H1 (cell line): Measurements from ENCODE around the gene GJA10. TPM values are rescaled to one million over a fixed set of nuclear protein-coding genes. Genes with fewer than 3 reads are reported as not detected.

Experiments used
- CTCF ChIA-PET: fragments of 300-600 bp; sonication (Branson Sonifier 250); formaldehyde crosslinking; loops from one replicate; lab custom pipeline; 2021; ENCODE audit not compliant: partially characterized antibody; lab: Charles Lee
- POLR2A ChIA-PET: fragments of 300-600 bp; sonication (Branson Sonifier 250); formaldehyde crosslinking; loops from one replicate; lab custom pipeline; 2021; ENCODE audit warnings: inconsistent platforms; ENCODE audit not compliant: partially characterized antibody; lab: Charles Lee
- DNase-seq, 2 experiments: peaks; one replicate each; pipeline versions ENCODE4 v3.0.0 to v3.0.0-alpha.2; 2010 to 2022; ENCODE audit warnings: low spot score in 2 of 2, low read depth in 1 of 2, mixed read lengths in 1 of 2
- FAIRE-seq: peaks from 2 replicates; lab custom pipeline; 2011; peaks lifted over from hg19 to GRCh38; lab: Jason Lieb, UNC
- H2AFZ ChIP-seq: 2 replicates; pipeline ENCODE4 v1.8.1; 2012; ENCODE audit warnings: low read length, inconsistent platforms
- H2AK5ac ChIP-seq: 2 replicates; pipeline ENCODE4 v1.6.1; 2013; ENCODE audit warnings: low read depth, low read length
- H2BK120ac ChIP-seq: replicated peaks from 2 replicates; pipeline ENCODE3; 2013; ENCODE audit warnings: low read depth, low read length, inconsistent platforms
- H2BK12ac ChIP-seq: 2 replicates; pipeline ENCODE4 v1.6.1; 2013; ENCODE audit warnings: low read depth, low read length
- H2BK15ac ChIP-seq: 2 replicates; pipeline ENCODE4 v1.6.1; 2013; ENCODE audit warnings: low read length
- H2BK20ac ChIP-seq: 2 replicates; pipeline ENCODE4 v1.6.1; 2013; ENCODE audit warnings: low read length
- H2BK5ac ChIP-seq: 2 replicates; pipeline ENCODE4 v1.6.1; 2013; ENCODE audit warnings: low read depth, low read length
- H3K14ac ChIP-seq: 2 replicates; pipeline ENCODE4 v1.6.1; 2013; ENCODE audit warnings: inconsistent platforms; ENCODE audit not compliant: insufficient read length
- H3K18ac ChIP-seq: 2 replicates; pipeline ENCODE4 v1.6.1; 2013; ENCODE audit warnings: low read length; ENCODE audit errors: extremely low read depth
- H3K23ac ChIP-seq: 2 replicates; pipeline ENCODE4 v1.6.1; 2013; ENCODE audit warnings: inconsistent platforms; ENCODE audit not compliant: insufficient read length
- H3K23me2 ChIP-seq: 2 replicates; pipeline ENCODE4 v1.6.1; 2013; ENCODE audit warnings: low read depth, low read length
- H3K27ac ChIP-seq: 2 replicates; pipeline ENCODE4 v1.6.1; 2011; ENCODE audit warnings: low read depth, low read length, inconsistent platforms
- H3K27me3 ChIP-seq, 4 experiments: replicated peaks in 1 of 4; 1 replicate in 1 of 4; 2 replicates in 3 of 4; pipeline versions ENCODE4 v1.6.1 to v1.8.1; 2011 to 2013; ENCODE audit warnings: low read length in 3 of 4, mild to moderate bottlenecking in 3 of 4, inconsistent platforms in 2 of 4, mixed read lengths in 2 of 4, moderate library complexity in 1 of 4; ENCODE audit not compliant: control insufficient read depth in 3 of 4, insufficient read depth in 3 of 4; ENCODE audit errors: extremely low read depth in 1 of 4
- H3K36me3 ChIP-seq, 4 experiments: 2 replicates each; pipeline versions ENCODE4 v1.6.1 to v1.8.1; 2011 to 2013; ENCODE audit warnings: mild to moderate bottlenecking in 4 of 4, low read length in 3 of 4, moderate library complexity in 2 of 4, control low read depth in 1 of 4, inconsistent platforms in 1 of 4; ENCODE audit not compliant: insufficient read depth in 4 of 4, control insufficient read depth in 2 of 4
- H3K4ac ChIP-seq: replicated peaks from 2 replicates; pipeline ENCODE3; 2013; ENCODE audit warnings: low read length, low read depth, mixed read lengths, inconsistent platforms; ENCODE audit not compliant: insufficient read length
- H3K4me1 ChIP-seq, 4 experiments: replicated peaks in 1 of 4; 1 replicate in 1 of 4; 2 replicates in 3 of 4; pipeline versions ENCODE4 v1.6.1 to v1.8.1; 2011 to 2013; ENCODE audit warnings: low read length in 3 of 4, inconsistent platforms in 2 of 4, mixed read lengths in 1 of 4; ENCODE audit not compliant: insufficient read depth in 4 of 4, control insufficient read depth in 3 of 4
- H3K4me2 ChIP-seq, 2 experiments: 2 replicates each; pipeline versions ENCODE4 v1.6.1 to v1.8.1; 2011 to 2013; ENCODE audit warnings: low read depth in 2 of 2, low read length in 2 of 2, control low read depth in 1 of 2, inconsistent platforms in 1 of 2, mild to moderate bottlenecking in 1 of 2; ENCODE audit not compliant: insufficient read depth in 1 of 2
- H3K4me3 ChIP-seq, 4 experiments: fragments of 200-600, 300-600 bp in 1 of 4; sonication (generic), shearing (Covaris generic), sonication (Bioruptor Twin) in 1 of 4; 2 replicates each; pipeline versions ENCODE4 v1.5.1 to v1.8.1; 2011 to 2016; ENCODE audit warnings: low read length in 4 of 4, low read depth in 3 of 4, control low read depth in 2 of 4, inconsistent platforms in 2 of 4, mild to moderate bottlenecking in 2 of 4, mixed read lengths in 1 of 4, moderate library complexity in 1 of 4; ENCODE audit not compliant: insufficient read depth in 2 of 4; ENCODE audit errors: extremely low read depth in 1 of 4
- H3K56ac ChIP-seq: replicated peaks from 2 replicates; pipeline ENCODE3; 2013; ENCODE audit warnings: low read depth, mild to moderate bottlenecking, mixed read lengths, low read length, inconsistent platforms; ENCODE audit not compliant: insufficient read length
- H3K79me1 ChIP-seq: 2 replicates; pipeline ENCODE4 v1.6.1; 2013; ENCODE audit warnings: low read depth, low read length, control low read depth
- H3K79me2 ChIP-seq, 2 experiments: 2 replicates each; pipeline versions ENCODE4 v1.6.1 to v1.8.1; 2012 to 2013; ENCODE audit warnings: low read length in 2 of 2, mild to moderate bottlenecking in 2 of 2, inconsistent platforms in 1 of 2; ENCODE audit not compliant: insufficient read depth in 2 of 2, control insufficient read depth in 1 of 2
- H3K9ac ChIP-seq, 4 experiments: replicated peaks in 1 of 4; 1 replicate in 1 of 4; 2 replicates in 3 of 4; pipeline versions ENCODE4 v1.6.1 to v1.8.1; 2011 to 2013; ENCODE audit warnings: low read depth in 3 of 4, low read length in 3 of 4, control low read depth in 2 of 4, mild to moderate bottlenecking in 2 of 4, moderate library complexity in 2 of 4, inconsistent platforms in 1 of 4; ENCODE audit errors: extremely low read depth in 1 of 4
- H3K9me3 ChIP-seq, 2 experiments: 2 replicates each; pipeline versions ENCODE4 v1.6.1 to v1.8.1; 2012 to 2013; ENCODE audit warnings: mild to moderate bottlenecking in 2 of 2, moderate library complexity in 2 of 2, control low read depth in 1 of 2, inconsistent platforms in 1 of 2, low read depth in 1 of 2, low read length in 1 of 2, mixed read lengths in 1 of 2; ENCODE audit not compliant: insufficient read depth in 2 of 2
- H4K20me1 ChIP-seq, 2 experiments: replicated peaks in 1 of 2; 2 replicates each; pipeline versions ENCODE3 to v1.8.1; 2011 to 2013; ENCODE audit warnings: inconsistent platforms in 2 of 2, low read length in 2 of 2, mild to moderate bottlenecking in 1 of 2; ENCODE audit not compliant: insufficient read depth in 2 of 2, control insufficient read depth in 1 of 2
- H4K5ac ChIP-seq: 2 replicates; pipeline ENCODE4 v1.6.1; 2013; ENCODE audit warnings: low read length, low read depth, mixed read lengths, inconsistent platforms; ENCODE audit not compliant: insufficient read length
- H4K8ac ChIP-seq: 2 replicates; pipeline ENCODE4 v1.8.0; 2013; ENCODE audit warnings: mild to moderate bottlenecking, moderate library complexity, low read length, inconsistent platforms; ENCODE audit not compliant: insufficient read depth; ENCODE audit errors: extremely low read depth
- H4K91ac ChIP-seq: replicated peaks from 2 replicates; pipeline ENCODE3; 2013; ENCODE audit warnings: low read length, mixed read lengths, inconsistent platforms; ENCODE audit not compliant: insufficient read length
- CTCF ChIP-seq, 3 experiments: IDR thresholded peaks; 1 replicate in 2 of 3; 2 replicates in 1 of 3; pipeline versions ENCODE4 v1.5.1 to v1.6.1; 2011; ENCODE audit warnings: low read length in 3 of 3, mild to moderate bottlenecking in 3 of 3, inconsistent platforms in 2 of 3, low read depth in 1 of 3, moderate library complexity in 1 of 3; ENCODE audit not compliant: insufficient read depth in 1 of 3; ENCODE audit errors: control extremely low read depth in 1 of 3
- E2F6 ChIP-seq: IDR thresholded peaks from 2 replicates; pipeline ENCODE4 v1.6.1; 2012; ENCODE audit warnings: inconsistent platforms
- EP300 ChIP-seq, 2 experiments: IDR thresholded peaks; 1 replicate in 1 of 2; 2 replicates in 1 of 2; pipeline ENCODE4 v1.6.1; 2011 to 2012; ENCODE audit warnings: low read depth in 2 of 2, low read length in 2 of 2, mild to moderate bottlenecking in 2 of 2, borderline replicate concordance in 1 of 2, inconsistent platforms in 1 of 2, moderate library complexity in 1 of 2
- PHF8 ChIP-seq: fragments of 200-600 bp; sonication (generic); conservative IDR thresholded peaks from 2 replicates; pipeline ENCODE4 v1.7.1; 2012; ENCODE audit warnings: low read depth, mild to moderate bottlenecking, inconsistent platforms, low read length, moderate library complexity
- WGBS, 2 experiments: shearing (Covaris generic) in 1 of 2; methylation state at CpG; one replicate each; pipeline versions ENCODE4 v1.1.6 to v1.1.7; 2013 to 2015; ENCODE audit warnings: low lambda C conversion rate in 2 of 2, mixed read lengths in 2 of 2, inconsistent platforms in 1 of 2, low coverage in 1 of 2, missing lambda C conversion rate in 1 of 2; ENCODE audit not compliant: insufficient replicate concordance in 2 of 2, insufficient coverage in 1 of 2, insufficient read length in 1 of 2; ENCODE audit errors: extremely low coverage in 1 of 2, missing lambda C conversion rate in 1 of 2; 5-methylcytosine and 5-hydroxymethylcytosine counted together
- polyA plus RNA-seq, 7 experiments: library from polyadenylated mRNA; depleted of rRNA in 3 of 7; stranded (reverse) in 5 of 7; unstranded in 2 of 7; fragments of >200 nt in 5 of 7; fragments of 200-250 nt in 2 of 7; gene quantifications; 1 replicate in 5 of 7; 2 replicates in 1 of 7; 4 replicates in 1 of 7; pipeline versions ENCODE4 v1.2.1 to v1.2.3, GENCODE V29; 2011 to 2013; ENCODE audit warnings: missing spikeins in 2 of 7, mixed read lengths in 2 of 7
- total RNA-seq: library from RNA; stranded (reverse); fragmentation: NEBNext Ultra II Directional; extraction: Animal tissue kit (Norgen Biotek cat#: 25700); gene quantifications from 2 replicates; pipeline ENCODE4 v1.2.1, GENCODE V29; 2021
- TF ChIP-seq, protein P1 (sequence below): IDR thresholded peaks from 2 replicates; pipeline ENCODE4 v1.6.1; 2012; ENCODE audit warnings: inconsistent platforms

Gene GJA10
- total and polyA plus RNA-seq, 2 of the 8 experiments (the other 6 are each of a cell fraction or from before 2014, with no cell fraction given): 0.21 TPM; not detected in 1

DNA sequence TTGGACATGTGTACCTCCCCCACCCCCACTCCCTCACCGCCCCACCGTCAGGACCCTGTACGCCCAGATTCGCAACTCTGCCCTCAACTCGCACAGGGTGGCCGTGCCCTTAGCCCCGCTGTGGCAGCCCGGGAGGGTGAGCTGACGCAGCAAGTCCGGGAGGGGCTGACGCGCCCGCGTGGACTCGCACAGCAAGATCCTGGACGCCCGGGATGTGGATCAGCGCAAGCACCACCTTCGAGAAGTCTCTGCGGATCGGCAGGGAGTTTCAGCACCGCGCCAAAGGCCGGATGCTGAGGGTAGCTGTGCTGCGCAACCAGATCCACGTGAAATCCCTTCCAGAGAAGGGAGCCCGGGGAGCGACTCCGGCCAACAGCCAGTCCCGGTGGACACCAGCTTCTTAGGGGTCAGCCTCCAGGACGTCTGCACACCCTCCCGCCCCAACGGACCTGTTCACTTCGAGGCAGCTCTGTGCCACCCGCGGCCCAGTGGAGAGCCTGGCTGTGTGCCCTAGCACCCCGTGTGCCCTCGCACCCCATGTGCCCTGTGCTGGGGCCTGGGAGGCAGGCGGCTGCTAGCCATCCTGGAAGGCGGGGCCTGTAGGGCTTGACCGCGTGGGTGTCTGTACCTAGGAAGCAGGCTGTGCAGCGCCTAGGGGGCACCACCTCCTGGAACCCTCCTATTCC lies 6.7 kb upstream of the GJA10 start:
- no peak overlapping the region for H3K4ac ChIP-seq
- no peak overlapping the region for H2BK5ac ChIP-seq
- no peak overlapping the region; the same call in 1 of the 2 replicates for H4K8ac ChIP-seq
- no peaks in the 10 kb centered on the region for H3K27me3 ChIP-seq
- H2AFZ ChIP-seq: no peak overlapping the region
- H4K91ac ChIP-seq: no peak overlapping the region
- H3K23me2 ChIP-seq: no peaks in the 10 kb centered on the region; the same call in 1 of the 2 replicates
- no peak overlapping the region for H3K9ac ChIP-seq
- DNase-seq: peak in 1 of 2 experiments; percentile 54
- no peaks in the 10 kb centered on the region for H4K20me1 ChIP-seq
- no peak overlapping the region for H2BK120ac ChIP-seq
- H3K4me3 ChIP-seq: no peak overlapping the region
- no peak overlapping the region for H2AK5ac ChIP-seq
- peaks cover 0 to 4% (median 0%) of the 10 kb centered on the region in 4 experiments; a peak in 2 of 7 replicates for H3K4me1 ChIP-seq
- CTCF ChIA-PET: interaction anchor here (0.7 to 1.9 kb wide), 5 partner anchors 8 to 112 kb away, joined by 3 to 5 read pairs (median 3); no protein-coding TSS in a partner anchor
- no peak overlapping the region for H2BK15ac ChIP-seq
- H3K23ac ChIP-seq: no peak overlapping the region
- H3K79me1 ChIP-seq: no peaks in the 10 kb centered on the region
- H3K79me2 ChIP-seq: no peaks in the 10 kb centered on the region
- H3K14ac ChIP-seq: no peak overlapping the region
- H4K5ac ChIP-seq: no peak overlapping the region
- no peak overlapping the region for H3K27ac ChIP-seq
- H2BK20ac ChIP-seq: no peak overlapping the region
- no peak for FAIRE-seq
- H3K56ac ChIP-seq: no peak overlapping the region
- POLR2A ChIA-PET: interaction anchor here (0.6 kb wide), 1 partner anchor 8 kb away, joined by 3 read pairs; no protein-coding TSS in a partner anchor
- H3K18ac ChIP-seq: peak overlapping the region; percentile 60; the same call in 1 of the 2 replicates
- WGBS, 2 experiments: 85% methylated on average over 29 of the region's 43 CpGs; no CpG with 5 or more reads in 1 of the 2 experiments
- no peaks in the 10 kb centered on the region for H3K36me3 ChIP-seq
- no peak overlapping the region; a peak in 1 of 4 replicates for H3K4me2 ChIP-seq
- TF ChIP-seq CTCF (IDR thresholded peaks at IDR 0.05; ENCODE audit: control extremely low read depth in 1 of 3, insufficient read depth in 1 of 3, low read depth in 1 of 3, low read length in 3 of 3) (peak in 2 of 3 experiments; percentile 15; a peak in 2 of 4 replicates), EP300 (IDR thresholded peaks at IDR 0.05; ENCODE audit: borderline replicate concordance in 1 of 2, low read depth in 2 of 2, low read length in 2 of 2) (no peak), E2F6 (0 out of 2 replicates have a peak, but pooled peaks have one; percentile 39), PHF8 (no peak)
- TF ChIP-seq, protein P1, sequence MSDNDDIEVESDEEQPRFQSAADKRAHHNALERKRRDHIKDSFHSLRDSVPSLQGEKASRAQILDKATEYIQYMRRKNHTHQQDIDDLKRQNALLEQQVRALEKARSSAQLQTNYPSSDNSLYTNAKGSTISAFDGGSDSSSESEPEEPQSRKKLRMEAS: peak; percentile 71
- H3K9me3 ChIP-seq: no peaks in the 10 kb centered on the region
- H2BK12ac ChIP-seq: no peak overlapping the region
